Esophagus muscularis mucosa (tissue), 3 donors: ENCODE measurements around the gene FILIP1L.

Experiments used
- CTCF ChIP-seq, 3 experiments: fragments of 200-600 bp in 2 of 3; fragments of 450-650 bp in 1 of 3; sonication (generic) in 2 of 3; IDR thresholded peaks; one replicate each; pipeline ENCODE4 v1.5.1; 2017 to 2019; ENCODE audit warnings: antibody characterized with exemption in 3 of 3, mild to moderate bottlenecking in 2 of 3, moderate library complexity in 1 of 3
- POLR2AphosphoS5 ChIP-seq, 2 donors: sonication (generic); formaldehyde crosslinking; IDR thresholded peaks; one replicate each; pipeline ENCODE4 v1.6.1; 2017; ENCODE audit warnings: antibody characterized with exemption in 2 of 2

GRCh38 chr3:99957151-99957796 is 157.0 kb downstream of the FILIP1L start:
- TF ChIP-seq POLR2AphosphoS5 (IDR thresholded peaks at IDR 0.05): no peak
- TF ChIP-seq CTCF (IDR thresholded peaks at IDR 0.05): no peak
